ENCODE results near the gene LCTL.
A peak's percentile ranks its signal among the peaks of the same experiment; 100 is the strongest.

DNA sequence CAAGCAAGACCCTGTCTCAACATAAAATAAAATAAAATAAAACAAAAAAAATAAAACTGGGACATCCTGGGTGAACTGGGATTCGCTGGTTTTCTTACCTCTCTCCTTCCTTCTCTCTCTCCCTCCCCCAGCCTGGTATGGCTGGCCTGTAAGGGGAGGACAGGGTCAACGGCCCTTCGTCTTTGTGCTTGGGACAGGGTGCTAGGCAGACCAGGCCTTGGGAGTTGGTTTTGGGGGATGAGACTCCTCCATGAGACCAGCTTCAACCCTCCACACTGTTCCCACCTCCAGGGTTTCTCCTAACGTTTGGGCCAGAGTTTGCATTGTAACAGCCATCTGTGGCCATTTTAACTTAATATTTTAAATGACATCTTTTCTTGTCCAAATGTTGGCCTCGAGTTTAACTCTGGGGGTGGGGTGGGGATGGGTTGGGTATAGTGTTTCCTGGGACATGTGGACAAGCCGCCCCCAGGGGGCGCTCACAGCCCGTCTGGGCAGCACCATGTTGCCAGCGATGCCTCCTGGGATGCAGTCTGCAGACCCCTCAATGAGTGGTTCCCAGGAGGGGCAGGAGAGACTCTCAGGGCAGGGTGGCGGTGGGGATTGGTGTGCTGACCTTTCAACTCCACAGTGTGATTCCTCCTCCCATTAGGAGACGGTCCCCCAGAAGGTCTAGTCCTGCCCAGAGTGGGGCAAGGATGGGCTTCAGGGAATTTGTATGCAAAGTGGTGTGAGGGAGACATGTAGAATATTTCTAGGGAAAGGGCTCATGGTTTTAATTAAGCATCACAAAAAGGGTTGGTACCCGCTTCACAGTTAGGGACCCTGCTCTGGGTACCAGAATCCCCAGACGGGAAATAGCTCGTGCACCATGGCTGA lies 37.7 kb upstream of the LCTL start:
- TF ChIP-seq CTCF (IDR thresholded peaks at IDR 0.05 in 4 of 5, conservative IDR thresholded peaks at IDR 0.05 in 1 of 5) (peak; percentile 34 to 72 (median 63)), POLR2A (IDR thresholded peaks at IDR 0.05) (no peak)

Measured in gastrocnemius medialis (tissue), 4 donors.